ENCODE data around the gene AMHR2.

DNA sequence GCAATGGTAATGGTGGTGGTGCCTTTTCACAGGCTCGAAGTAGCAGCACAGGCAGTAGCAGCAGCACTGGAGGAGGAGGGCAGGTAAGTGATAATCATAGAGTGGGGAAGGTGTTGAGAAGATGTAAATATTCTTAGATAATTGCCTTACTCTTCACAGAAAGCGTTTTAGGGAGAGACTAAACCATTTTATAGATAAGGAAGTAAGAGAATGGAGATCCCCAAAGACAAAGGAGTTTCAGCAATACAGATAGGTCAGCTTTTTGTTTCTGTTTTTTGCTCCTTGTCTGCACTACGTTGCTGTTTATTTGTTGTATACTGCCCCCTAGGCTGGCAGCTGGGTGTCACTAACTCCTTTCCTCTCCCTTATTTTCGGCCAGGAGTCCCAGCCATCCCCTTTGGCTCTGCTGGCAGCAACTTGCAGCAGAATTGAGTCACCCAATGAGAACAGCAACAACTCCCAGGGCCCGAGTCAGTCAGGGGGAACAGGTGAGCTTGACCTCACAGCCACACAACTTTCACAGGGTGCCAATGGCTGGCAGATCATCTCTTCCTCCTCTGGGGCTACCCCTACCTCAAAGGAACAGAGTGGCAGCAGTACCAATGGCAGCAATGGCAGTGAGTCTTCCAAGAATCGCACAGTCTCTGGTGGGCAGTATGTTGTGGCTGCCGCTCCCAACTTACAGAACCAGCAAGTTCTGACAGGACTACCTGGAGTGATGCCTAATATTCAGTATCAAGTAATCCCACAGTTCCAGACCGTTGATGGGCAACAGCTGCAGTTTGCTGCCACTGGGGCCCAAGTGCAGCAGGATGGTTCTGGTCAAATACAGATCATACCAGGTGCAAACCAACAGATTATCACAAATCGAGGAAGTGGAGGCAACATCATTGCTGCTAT is 41.7 kb upstream of the AMHR2 start:
- TF ChIP-seq CTCF (IDR thresholded peaks at IDR 0.05; ENCODE audit: insufficient read depth, low read depth, low read length) (peak; percentile 22), EZH2 (IDR thresholded peaks at IDR 0.05; ENCODE audit: insufficient read depth, low read length) (no peak)
